T-helper 2 cell treated with Interferon-gamma antibody and Interleukin-4, amounts not matched to agents 5 μg/mL and 100 μg/mL, for 36 hours (primary cell): ENCODE measurements around the gene AK8.

Experiments used
- DNase-seq: peaks from one replicate; pipeline ENCODE4 v3.0.0; 2021; ENCODE audit warnings: low spot score
- H3K27ac Mint-ChIP-seq: one replicate; pipeline ENCODE4 v1.8.0; 2021; ENCODE audit warnings: mild to moderate bottlenecking, mixed read lengths
- H3K27me3 Mint-ChIP-seq: one replicate; pipeline ENCODE4 v1.8.0; 2021; ENCODE audit warnings: low read depth, mixed read lengths
- H3K36me3 Mint-ChIP-seq: one replicate; pipeline ENCODE4 v1.8.0; 2021; ENCODE audit warnings: low read depth, mixed read lengths
- H3K4me1 Mint-ChIP-seq: one replicate; pipeline ENCODE4 v1.8.0; 2021; ENCODE audit warnings: low read depth, mixed read lengths
- H3K4me3 Mint-ChIP-seq: one replicate; pipeline ENCODE4 v1.8.0; 2022; ENCODE audit warnings: mild to moderate bottlenecking, moderate library complexity, mixed read lengths
- H3K9me3 Mint-ChIP-seq: one replicate; pipeline ENCODE4 v1.8.0; 2021; ENCODE audit warnings: mixed read lengths

AK8 gene

GRCh38 chr9:132877824-132878694 is at the start of gene AK8:
AK8 (minus strand) TSS chr9:132878284; CDS start chr9:132878255, 29 bp downstream.
- DNase-seq, result peak; percentile 81
- Mint-ChIP-seq H3K27me3 (no peaks in the 10 kb centered on the region), H3K36me3 (no peaks in the 10 kb centered on the region), H3K4me1 (peaks cover 21% of the 10 kb centered on the region), H3K27ac (peak within 1 kb of the TSS; percentile 81), H3K4me3 (peak within 1 kb of the TSS; percentile 83), H3K9me3 (no peaks in the 10 kb centered on the region)

GRCh38 chr9:132927704-132928103 is 49.6 kb upstream of the AK8 start:
- no peak overlapping the region for H3K4me3 Mint-ChIP-seq
- peaks cover 2% of the 10 kb centered on the region for H3K4me1 Mint-ChIP-seq
- no peaks in the 10 kb centered on the region for H3K27me3 Mint-ChIP-seq
- DNase-seq, result no peak
- no peaks in the 10 kb centered on the region for H3K9me3 Mint-ChIP-seq
- H3K27ac Mint-ChIP-seq, result no peak overlapping the region
- peaks cover 26% of the 10 kb centered on the region for H3K36me3 Mint-ChIP-seq

- peaks cover 41% of the 10 kb centered on the region for H3K36me3 Mint-ChIP-seq
- H3K4me3 Mint-ChIP-seq, result no peak overlapping the region
- H3K27me3 Mint-ChIP-seq, result no peaks in the 10 kb centered on the region
- H3K9me3 Mint-ChIP-seq, result no peaks in the 10 kb centered on the region
- H3K4me1 Mint-ChIP-seq, result no peaks in the 10 kb centered on the region
- no peak overlapping the region for H3K27ac Mint-ChIP-seq
- DNase-seq, result no peak
Observed at GRCh38 chr9:132923346-132923902, 45.3 kb upstream of the AK8 start.

- DNase-seq, result no peak
- no peaks in the 10 kb centered on the region for H3K27me3 Mint-ChIP-seq
- H3K4me1 Mint-ChIP-seq, result no peaks in the 10 kb centered on the region
- H3K36me3 Mint-ChIP-seq, result peaks cover 38% of the 10 kb centered on the region
- no peak overlapping the region for H3K4me3 Mint-ChIP-seq
- H3K27ac Mint-ChIP-seq, result no peak overlapping the region
- no peaks in the 10 kb centered on the region for H3K9me3 Mint-ChIP-seq
Observed at GRCh38 chr9:132919614-132920268, 41.7 kb upstream of the AK8 start.

- Mint-ChIP-seq H3K9me3 (no peaks in the 10 kb centered on the region), H3K4me1 (no peaks in the 10 kb centered on the region), H3K36me3 (peaks cover 32% of the 10 kb centered on the region), H3K27ac (no peak overlapping the region), H3K4me3 (no peak overlapping the region), H3K27me3 (no peaks in the 10 kb centered on the region)
- DNase-seq, result no peak
Observed at GRCh38 chr9:132914924-132915323, 36.8 kb upstream of the AK8 start.

- no peaks in the 10 kb centered on the region for H3K27me3 Mint-ChIP-seq
- peaks cover 26% of the 10 kb centered on the region for H3K36me3 Mint-ChIP-seq
- no peak for DNase-seq
- H3K4me3 Mint-ChIP-seq, result no peak overlapping the region
- no peaks in the 10 kb centered on the region for H3K9me3 Mint-ChIP-seq
- H3K27ac Mint-ChIP-seq, result no peak overlapping the region
- H3K4me1 Mint-ChIP-seq, result peaks cover 1% of the 10 kb centered on the region
Observed at GRCh38 chr9:132912131-132912530, 34.0 kb upstream of the AK8 start.

GRCh38 chr9:132910376-132910775 is 32.3 kb upstream of the AK8 start:
- Mint-ChIP-seq H3K9me3 (no peaks in the 10 kb centered on the region), H3K4me1 (peaks cover 1% of the 10 kb centered on the region), H3K4me3 (no peak overlapping the region), H3K27ac (no peak overlapping the region), H3K36me3 (peaks cover 19% of the 10 kb centered on the region), H3K27me3 (no peaks in the 10 kb centered on the region)
- no peak for DNase-seq

- H3K36me3 Mint-ChIP-seq, result peaks cover 24% of the 10 kb centered on the region
- no peak overlapping the region for H3K4me3 Mint-ChIP-seq
Observed at GRCh38 chr9:132909311-132909710, 31.2 kb upstream of the AK8 start.

GRCh38 chr9:132908635-132909034 is 30.6 kb upstream of the AK8 start:
- Mint-ChIP-seq H3K27ac (no peak overlapping the region), H3K27me3 (no peaks in the 10 kb centered on the region), H3K9me3 (no peaks in the 10 kb centered on the region), H3K4me1 (peaks cover 1% of the 10 kb centered on the region), H3K36me3 (peaks cover 24% of the 10 kb centered on the region), H3K4me3 (no peak overlapping the region)
- DNase-seq, result no peak

More at GRCh38 chr9:132909311-132909710, 31.2 kb upstream of the AK8 start:
- no peaks in the 10 kb centered on the region for H3K9me3 Mint-ChIP-seq
- H3K27ac Mint-ChIP-seq, result no peak overlapping the region
- H3K27me3 Mint-ChIP-seq, result no peaks in the 10 kb centered on the region
- peaks cover 1% of the 10 kb centered on the region for H3K4me1 Mint-ChIP-seq
- no peak for DNase-seq

GRCh38 chr9:132905726-132906125 is 27.6 kb upstream of the AK8 start:
- H3K9me3 Mint-ChIP-seq, result no peaks in the 10 kb centered on the region
- DNase-seq, result no peak
- H3K27me3 Mint-ChIP-seq, result no peaks in the 10 kb centered on the region
- no peak overlapping the region for H3K4me3 Mint-ChIP-seq
- peaks cover 19% of the 10 kb centered on the region for H3K36me3 Mint-ChIP-seq
- peaks cover 5% of the 10 kb centered on the region for H3K4me1 Mint-ChIP-seq
- no peak overlapping the region for H3K27ac Mint-ChIP-seq

GRCh38 chr9:132903574-132904492 is 25.7 kb upstream of the AK8 start:
- H3K27ac Mint-ChIP-seq, result no peak overlapping the region
- peaks cover 19% of the 10 kb centered on the region for H3K36me3 Mint-ChIP-seq
- H3K27me3 Mint-ChIP-seq, result no peaks in the 10 kb centered on the region
- H3K4me1 Mint-ChIP-seq, result peaks cover 5% of the 10 kb centered on the region
- no peak for DNase-seq
- H3K4me3 Mint-ChIP-seq, result no peak overlapping the region
- no peaks in the 10 kb centered on the region for H3K9me3 Mint-ChIP-seq

- peak; percentile 69 for DNase-seq
- Mint-ChIP-seq H3K9me3 (no peaks in the 10 kb centered on the region), H3K4me1 (peaks cover 3% of the 10 kb centered on the region), H3K27me3 (no peaks in the 10 kb centered on the region), H3K4me3 (no peak overlapping the region), H3K36me3 (peaks cover 25% of the 10 kb centered on the region), H3K27ac (peak overlapping the region; percentile 4)
Observed at GRCh38 chr9:132901858-132902831, 24.1 kb upstream of the AK8 start.
